HG03442 (cell line): Measurements from ENCODE around the gene UBR1.
"Not testable (repeated sequence)": the region's sequence is repeated elsewhere in the genome, so short reads cannot be mapped to it uniquely, and the experiment has no call there.

ENCODE experiments used
- ATAC-seq: cut with Tn5 transposase; IDR thresholded peaks from one replicate; pipeline ENCODE4 v1.9.1; 2021; ENCODE audit warnings: mild to moderate bottlenecking, moderate library complexity; ENCODE audit not compliant: unreplicated experiment

UBR1 gene

GRCh38 chr15:43067717-43068461 lies 37.9 kb downstream of the UBR1 start:
- ATAC-seq, result no peak

DNA sequence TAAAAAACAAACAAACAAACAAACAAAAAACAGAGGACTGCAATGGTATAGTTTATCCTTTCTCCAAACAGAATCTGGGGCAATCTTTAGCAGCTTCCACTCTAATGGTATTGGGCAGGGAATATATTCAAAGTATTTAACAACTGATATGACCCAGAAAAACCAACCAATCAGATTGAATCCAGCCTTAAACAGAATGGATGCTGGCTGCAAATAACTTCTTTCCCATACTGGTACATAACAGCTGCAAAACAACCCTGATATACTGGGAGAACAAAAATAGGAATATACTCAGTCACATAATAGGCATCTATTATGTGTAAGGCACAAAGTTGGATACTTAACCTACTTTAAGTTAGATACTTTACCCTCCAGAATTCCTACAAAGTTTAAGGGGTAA lies 49.1 kb downstream of the UBR1 start:
- no peak for ATAC-seq

DNA sequence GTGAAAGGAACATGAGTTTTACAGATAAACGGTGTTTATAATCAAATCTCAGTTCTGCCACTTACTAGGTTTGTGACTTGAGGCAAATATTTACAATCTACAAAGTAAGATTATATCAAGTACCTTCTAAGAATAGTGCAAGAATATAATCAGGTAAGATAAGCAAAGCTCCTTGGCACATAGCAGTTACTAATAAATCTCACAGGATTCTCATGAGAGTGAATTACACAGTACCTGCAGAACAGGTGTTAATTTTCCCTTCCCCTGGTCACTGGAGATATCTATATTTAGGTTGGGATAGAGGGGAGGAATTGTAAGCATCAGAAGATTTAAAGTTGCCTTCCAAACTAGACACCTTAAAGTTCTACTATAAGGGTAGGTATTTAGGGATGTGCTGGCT lies 53.0 kb downstream of the UBR1 start:
- ATAC-seq, result no peak

DNA sequence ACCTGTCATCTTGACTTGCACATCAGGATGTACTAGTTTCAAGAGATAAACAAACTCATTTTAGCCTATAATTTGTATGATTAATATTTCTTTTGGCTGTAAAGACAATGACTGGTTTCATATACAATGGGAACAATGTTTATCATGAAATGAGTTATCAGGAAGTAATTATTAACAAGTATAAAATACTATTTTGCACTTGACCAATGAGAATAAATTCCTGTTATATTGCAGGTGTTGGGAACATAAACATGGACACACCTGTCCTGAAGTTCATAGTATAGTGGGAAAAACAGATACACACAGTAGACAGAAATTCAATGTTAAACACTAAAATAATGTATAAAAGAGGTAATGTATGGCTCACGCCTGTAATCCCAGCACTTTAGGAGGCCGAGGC lies 56.9 kb downstream of the UBR1 start:
- no peak for ATAC-seq

DNA sequence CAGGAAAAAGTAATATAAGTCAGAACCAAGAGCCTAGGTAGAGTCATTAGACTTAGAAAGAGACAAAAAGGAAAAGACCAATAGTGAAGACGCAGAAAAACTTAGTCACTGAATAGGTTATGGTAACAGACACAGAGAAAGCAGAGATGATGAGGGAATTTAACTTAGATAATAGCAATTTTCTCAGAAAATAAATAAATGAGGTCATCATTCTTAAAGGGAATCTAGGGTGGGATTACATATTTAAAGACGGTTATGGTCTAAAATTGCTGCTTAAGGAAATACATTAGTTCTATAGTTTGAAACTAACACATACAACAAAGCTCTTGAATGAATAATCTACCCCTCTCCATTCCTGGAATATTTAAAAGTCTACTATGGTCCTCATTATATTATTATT lies 59.4 kb downstream of the UBR1 start:
- ATAC-seq, result no peak

DNA sequence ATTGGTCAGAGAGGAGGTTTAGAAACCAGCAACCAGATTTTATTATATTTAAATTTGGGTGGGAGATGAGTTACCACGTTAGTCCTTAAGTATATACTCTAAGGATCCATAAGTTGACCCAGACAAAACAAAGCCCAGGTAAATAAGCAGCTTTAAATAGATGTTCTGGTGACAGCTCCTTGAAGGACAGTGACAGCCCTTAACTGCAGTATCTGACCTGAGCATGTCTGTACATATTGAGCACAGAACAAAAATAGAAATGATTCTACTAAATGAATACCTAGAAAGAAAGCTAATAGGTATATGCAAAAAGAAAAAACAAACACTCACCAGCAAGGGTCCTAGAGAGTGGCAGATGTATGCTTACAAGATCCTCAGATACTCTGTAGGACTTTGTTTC lies 63.0 kb downstream of the UBR1 start:
- ATAC-seq, result no peak

DNA sequence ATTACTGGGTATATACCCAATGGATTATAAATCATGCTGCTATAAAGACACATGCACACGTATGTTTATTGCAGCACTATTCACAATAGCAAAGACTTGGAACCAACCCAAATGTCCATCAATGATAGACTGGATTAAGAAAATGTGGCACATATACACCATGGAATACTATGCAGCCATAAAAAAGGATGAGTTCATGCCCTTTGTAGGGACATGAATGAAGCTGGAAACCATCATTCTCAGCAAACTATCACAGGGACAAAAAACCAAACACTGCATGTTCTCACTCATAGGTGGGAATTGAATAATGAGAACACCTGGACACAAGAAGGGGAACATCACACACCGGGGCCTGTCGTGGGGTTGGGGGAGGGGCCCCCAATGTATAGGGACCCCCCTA lies 64.8 kb downstream of the UBR1 start:
- not testable (repeated sequence) for ATAC-seq

GRCh38 chr15:43035240-43035639 lies 70.6 kb downstream of the UBR1 start:
- not testable (repeated sequence) for ATAC-seq

- no peak for ATAC-seq
These were observed 76.4 kb downstream of the UBR1 start for GRCh38 chr15:43029476-43029875.

DNA sequence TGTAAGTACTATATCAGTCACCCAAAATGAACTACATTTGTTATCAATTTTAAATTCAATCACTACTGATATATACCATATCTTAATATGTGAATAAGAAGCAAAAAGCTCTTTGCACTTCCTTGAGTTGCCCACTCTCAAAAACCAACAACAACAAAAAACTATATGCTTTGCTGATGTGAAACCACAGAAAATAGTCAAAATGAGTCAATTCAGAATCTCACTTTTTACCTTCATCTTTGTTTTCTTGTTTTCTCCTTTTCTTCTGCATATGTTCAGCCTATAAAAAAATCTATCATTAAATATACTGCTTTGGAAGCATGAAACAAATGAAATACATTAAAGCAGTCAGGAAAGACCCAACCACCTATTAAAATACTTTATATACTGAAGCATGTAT lies 80.7 kb downstream of the UBR1 start:
- no peak for ATAC-seq

DNA sequence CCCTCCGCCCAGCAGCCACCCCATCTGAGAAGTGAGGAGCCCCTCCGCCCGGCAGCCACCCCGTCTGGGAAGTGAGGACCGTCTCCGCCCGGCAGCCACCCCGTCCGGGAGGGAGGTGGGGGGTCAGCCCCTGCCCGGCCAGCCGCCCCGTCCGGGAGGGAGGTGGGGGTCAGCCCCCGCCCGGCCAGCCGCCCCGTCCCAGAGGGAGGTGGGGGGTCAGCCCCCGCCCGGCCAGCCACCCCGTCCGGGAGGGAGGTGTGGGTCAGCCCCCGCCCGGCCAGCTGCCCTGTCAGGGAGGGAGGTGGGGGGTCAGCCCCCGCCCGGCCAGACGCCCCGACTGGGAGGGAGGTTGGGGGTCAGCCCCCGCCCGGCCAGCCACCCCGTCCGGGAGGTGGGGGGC lies 91.2 kb downstream of the UBR1 start:
- not testable (repeated sequence) for ATAC-seq

DNA sequence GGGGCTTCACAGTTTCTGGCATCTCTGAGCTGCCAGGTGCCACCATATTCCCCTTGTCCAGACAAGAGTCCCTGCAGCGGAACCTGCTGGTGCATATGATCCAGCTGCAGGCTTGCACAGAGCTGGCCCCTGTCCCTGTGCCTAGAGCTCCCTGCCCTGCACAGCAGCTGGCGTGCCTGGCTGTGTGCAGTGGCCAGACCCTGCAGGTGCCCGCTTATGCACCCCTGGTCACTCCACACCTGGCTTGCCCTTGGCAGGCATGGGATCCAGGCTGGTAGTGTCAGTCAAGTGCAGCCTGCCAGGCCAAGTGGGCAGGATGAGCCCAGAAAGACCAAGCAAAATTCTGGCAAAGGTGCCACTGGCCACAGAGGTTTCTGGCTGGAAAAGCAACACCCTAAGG lies 96.6 kb downstream of the UBR1 start:
- no peak for ATAC-seq

DNA sequence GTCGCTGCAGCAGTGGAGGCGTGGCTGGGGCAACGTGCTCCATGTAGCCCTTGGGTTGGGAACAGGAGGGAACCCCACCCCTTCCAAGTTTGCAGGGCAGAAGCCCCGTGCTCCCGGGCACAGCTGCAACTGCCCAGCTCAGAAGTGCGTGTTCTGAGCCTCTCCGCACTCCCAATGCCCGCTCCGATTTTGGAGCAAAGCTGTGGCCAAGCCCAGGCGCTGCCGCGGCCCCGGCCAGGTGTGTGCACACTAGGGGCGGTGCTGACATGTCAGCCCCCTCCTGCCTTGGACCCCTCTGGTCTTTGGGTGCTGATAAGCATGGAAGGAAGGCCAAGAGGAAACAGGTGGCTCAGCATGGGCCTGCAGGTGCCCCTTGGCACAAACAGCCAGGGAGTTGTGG lies 97.7 kb downstream of the UBR1 start:
- ATAC-seq, result no peak

DNA sequence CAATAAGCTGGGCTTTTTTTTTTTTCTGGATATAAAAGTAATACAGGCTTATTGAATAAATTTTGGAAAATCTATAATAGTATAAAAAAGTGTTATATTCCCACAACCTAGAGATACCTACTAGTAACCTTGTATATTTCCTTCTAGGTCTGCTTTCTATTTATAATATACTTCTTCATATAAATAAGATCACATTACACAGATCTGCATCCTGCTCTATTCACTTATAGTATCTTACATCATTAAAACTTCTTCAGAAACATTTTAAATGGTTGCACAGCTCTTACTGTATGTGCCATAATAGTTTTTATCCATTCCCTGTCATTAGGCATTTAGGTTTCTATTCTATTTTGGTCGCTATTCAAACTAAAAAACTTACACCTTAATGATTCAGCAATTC lies 98.3 kb downstream of the UBR1 start:
- no peak for ATAC-seq

- ATAC-seq, result no peak
These were observed 98.8 kb downstream of the UBR1 start for GRCh38 chr15:43006991-43007390.

- ATAC-seq, result not testable (repeated sequence)
These were observed 100.8 kb downstream of the UBR1 start for GRCh38 chr15:43004886-43005595.

- ATAC-seq, result no peak
These were observed 106.5 kb downstream of the UBR1 start for GRCh38 chr15:42999201-42999779.

- no peak for ATAC-seq
These were observed 109.0 kb downstream of the UBR1 start for GRCh38 chr15:42996871-42997270.

GRCh38 chr15:42994546-42994945 lies 111.3 kb downstream of the UBR1 start:
- no peak for ATAC-seq

DNA sequence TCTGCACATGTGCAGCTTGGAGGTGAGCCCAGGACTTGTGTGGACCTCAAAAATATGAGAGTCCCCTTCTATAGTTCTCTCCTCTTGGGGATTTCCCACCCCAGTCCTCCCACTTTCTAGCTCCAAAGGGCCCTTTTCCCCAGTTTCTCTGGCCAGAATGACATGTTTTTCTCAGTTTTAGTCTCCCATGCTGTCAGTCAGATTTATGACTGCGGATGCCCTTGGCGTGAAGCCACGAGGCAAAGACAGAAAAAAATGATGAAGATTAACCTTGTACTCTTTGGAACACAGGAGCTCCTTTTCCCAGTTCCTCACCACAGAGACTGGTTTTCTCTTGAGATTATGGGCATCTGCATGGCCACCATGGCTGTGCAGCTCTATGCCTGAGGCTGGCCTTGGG lies 113.2 kb downstream of the UBR1 start:
- ATAC-seq, result no peak

GRCh38 chr15:42986693-42987342 lies 119.0 kb downstream of the UBR1 start:
- no peak for ATAC-seq
